Suprapubic skin (tissue), 4 donors: ENCODE results near the gene DNMT3A. TPM values are rescaled to one million over a fixed set of nuclear protein-coding genes. Genes with fewer than 3 reads are reported as not detected.

ENCODE experiments used
- DNase-seq, 2 donors: peaks; one replicate each; pipeline ENCODE4 v3.0.0-alpha.2; 2019; ENCODE audit warnings: low spot score in 2 of 2
- H3K27ac ChIP-seq: fragments of 200-600 bp; sonication (generic); one replicate; pipeline ENCODE4 v1.5.1; 2019
- H3K27me3 ChIP-seq: fragments of 200-600 bp; sonication (generic); one replicate; pipeline ENCODE4 v1.5.1; 2019
- H3K36me3 ChIP-seq: fragments of 200-600 bp; sonication (generic); one replicate; pipeline ENCODE4 v1.5.1; 2019
- H3K4me1 ChIP-seq: fragments of 200-600 bp; sonication (generic); one replicate; pipeline ENCODE4 v1.5.1; 2019
- H3K4me3 ChIP-seq: fragments of 200-600 bp; sonication (generic); one replicate; pipeline ENCODE4 v1.5.1; 2019; ENCODE audit warnings: mild to moderate bottlenecking
- H3K9me3 ChIP-seq: fragments of 200-600 bp; sonication (generic); one replicate; pipeline ENCODE4 v1.5.1; 2019
- CTCF ChIP-seq, 2 donors: fragments of 200-600 bp in 1 of 2; fragments of 450-650 bp in 1 of 2; sonication (generic) in 1 of 2; IDR thresholded peaks; one replicate each; pipeline ENCODE4 v1.5.1; 2016 to 2019; ENCODE audit warnings: antibody characterized with exemption in 2 of 2, mild to moderate bottlenecking in 1 of 2, moderate library complexity in 1 of 2
- EP300 ChIP-seq: sonication (generic); formaldehyde crosslinking; IDR thresholded peaks from one replicate; pipeline ENCODE4 v1.6.1; 2017; ENCODE audit warnings: antibody characterized with exemption
- POLR2A ChIP-seq, 2 donors: fragments of 450-650 bp; IDR thresholded peaks; one replicate each; pipeline ENCODE4 v1.6.1; 2017; ENCODE audit warnings: antibody characterized with exemption in 2 of 2, mild to moderate bottlenecking in 2 of 2, moderate library complexity in 2 of 2
- POLR2AphosphoS5 ChIP-seq, 3 donors: sonication (generic); formaldehyde crosslinking; IDR thresholded peaks; one replicate each; pipeline ENCODE4 v1.6.1; 2017; ENCODE audit warnings: antibody characterized with exemption in 3 of 3
- WGBS: methylation state at CpG from one replicate; pipeline ENCODE4 v1.1.5; 2018; 5-methylcytosine and 5-hydroxymethylcytosine counted together
- total RNA-seq, 4 donors: library from RNA; depleted of rRNA; stranded (reverse); fragments of >200 nt; gene quantifications; one replicate each; pipeline ENCODE4 v1.1.0, GENCODE V29; 2016

The DNMT3A gene
- total RNA-seq: 10 to 100 TPM in 2 of 4 donors, 1 to 10 TPM in 2; 4.0 to 12.8 (median 9.5) TPM

DNA sequence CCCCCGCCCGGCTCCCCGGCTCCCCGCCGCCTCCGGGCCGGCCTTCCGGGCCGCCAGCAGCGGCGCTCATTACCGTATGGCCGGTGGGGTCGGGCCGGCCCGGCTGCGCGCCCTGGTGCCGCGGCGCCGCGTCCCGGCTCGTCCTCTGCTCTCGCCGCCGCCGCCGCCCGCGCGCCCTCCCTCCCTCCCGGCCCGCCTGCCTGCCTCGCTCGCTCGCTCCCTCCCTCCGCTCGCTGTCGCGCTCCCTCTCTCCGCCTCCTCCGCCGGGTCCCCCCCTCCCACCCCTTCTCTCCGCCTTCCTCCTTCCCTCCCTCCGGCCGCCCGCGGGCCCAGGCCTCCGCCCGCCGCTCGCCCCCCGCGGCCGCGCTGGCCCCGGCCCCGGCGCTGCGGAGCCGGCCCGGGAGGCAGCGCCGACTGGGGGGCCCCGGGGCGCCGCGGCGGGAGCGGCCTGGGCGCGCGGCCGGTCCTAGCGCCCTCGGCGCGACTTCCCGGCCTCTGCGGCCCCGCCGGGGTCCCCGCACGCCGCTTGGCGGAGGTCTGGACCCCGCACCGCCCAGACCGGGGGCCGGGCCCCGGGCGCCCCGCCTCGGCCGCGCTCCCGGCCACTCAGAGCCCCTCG is at the start of gene DNMT3A:
Gene DNMT3A, minus strand, starts transcription at position 173 of the 619 bp plus-strand sequence. CDS start 27,941 bp downstream, outside the sequence.
- no peak for TF ChIP-seq CTCF (IDR thresholded peaks at IDR 0.05)
- no peak for TF ChIP-seq POLR2A (IDR thresholded peaks at IDR 0.05)
- no peak for TF ChIP-seq EP300
- no peak for TF ChIP-seq POLR2AphosphoS5 (IDR thresholded peaks at IDR 0.05)
- Histone ChIP-seq H3K4me1 (peaks cover 40% of the 10 kb centered on the region), H3K4me3 (peak within 1 kb of the TSS; percentile 80), H3K27ac (peak within 1 kb of the TSS; percentile 56), H3K27me3 (no peaks in the 10 kb centered on the region), H3K9me3 (no peaks in the 10 kb centered on the region), H3K36me3 (no peaks in the 10 kb centered on the region)
- 0% methylated on average over 12 of the region's 100 CpGs for WGBS
- no peak for DNase-seq

DNA sequence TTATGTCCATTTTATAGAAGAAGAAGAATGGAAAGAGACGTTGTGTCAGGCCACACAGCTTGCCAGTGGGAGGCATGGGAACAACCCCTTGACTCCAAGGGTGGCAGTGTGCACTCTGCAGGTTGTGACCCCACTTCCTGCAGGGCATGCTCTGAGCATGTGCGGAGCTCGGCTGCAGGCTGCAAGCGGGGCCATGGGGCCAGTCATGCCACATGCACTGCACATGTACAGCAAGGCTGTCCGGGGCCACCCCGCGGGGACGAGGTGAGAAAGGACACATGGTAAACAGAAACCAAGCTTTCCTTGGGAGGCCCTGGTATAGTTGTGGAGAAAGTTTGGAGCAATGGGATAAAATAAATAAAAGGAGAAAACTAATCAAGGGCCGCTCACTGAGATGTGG is 47.4 kb upstream of the DNMT3A start:
- peaks cover 3% of the 10 kb centered on the region for H3K36me3 ChIP-seq
- peaks cover 6% of the 10 kb centered on the region for H3K4me1 ChIP-seq
- H3K9me3 ChIP-seq: no peaks in the 10 kb centered on the region
- 90% methylated on average over 9 of the region's 9 CpGs for WGBS
- no peak for DNase-seq
- H3K27me3 ChIP-seq: no peaks in the 10 kb centered on the region
- no peak for TF ChIP-seq POLR2A (IDR thresholded peaks at IDR 0.05)
- no peak for TF ChIP-seq POLR2AphosphoS5 (IDR thresholded peaks at IDR 0.05)
- no peak for TF ChIP-seq CTCF (IDR thresholded peaks at IDR 0.05)
- H3K27ac ChIP-seq: no peak overlapping the region
- H3K4me3 ChIP-seq: no peak overlapping the region

DNA sequence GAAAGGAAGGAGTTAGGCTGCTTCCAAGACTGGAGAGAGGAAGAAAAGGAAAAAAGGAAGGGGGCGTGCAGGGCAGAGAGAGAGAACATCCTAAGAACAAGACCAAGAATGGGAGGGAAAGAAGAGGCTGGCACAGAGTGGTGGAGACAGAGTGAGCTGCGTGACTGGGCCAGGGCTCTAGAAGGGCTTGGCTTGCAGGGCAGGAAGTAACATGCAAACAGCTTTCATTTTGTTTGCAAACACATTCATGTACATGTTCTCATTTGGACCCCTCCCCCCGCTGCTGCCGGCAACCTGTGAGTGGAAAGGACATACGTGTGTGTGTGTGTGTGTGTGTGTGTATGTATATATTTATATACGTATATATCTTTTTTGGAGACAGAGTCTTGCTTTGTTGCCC is 46.8 kb upstream of the DNMT3A start:
- DNase-seq: peak in 1 of 2 donors; percentile 70
- Histone ChIP-seq H3K27ac (no peak overlapping the region), H3K4me1 (peaks cover 6% of the 10 kb centered on the region), H3K36me3 (peaks cover 3% of the 10 kb centered on the region), H3K4me3 (no peak overlapping the region), H3K27me3 (no peaks in the 10 kb centered on the region), H3K9me3 (no peaks in the 10 kb centered on the region)
- TF ChIP-seq CTCF (IDR thresholded peaks at IDR 0.05): no peak
- TF ChIP-seq POLR2A (IDR thresholded peaks at IDR 0.05): no peak
- no peak for TF ChIP-seq POLR2AphosphoS5 (IDR thresholded peaks at IDR 0.05)
- no peak for TF ChIP-seq EP300
- WGBS: 54% methylated on average over 6 of the region's 6 CpGs

DNA sequence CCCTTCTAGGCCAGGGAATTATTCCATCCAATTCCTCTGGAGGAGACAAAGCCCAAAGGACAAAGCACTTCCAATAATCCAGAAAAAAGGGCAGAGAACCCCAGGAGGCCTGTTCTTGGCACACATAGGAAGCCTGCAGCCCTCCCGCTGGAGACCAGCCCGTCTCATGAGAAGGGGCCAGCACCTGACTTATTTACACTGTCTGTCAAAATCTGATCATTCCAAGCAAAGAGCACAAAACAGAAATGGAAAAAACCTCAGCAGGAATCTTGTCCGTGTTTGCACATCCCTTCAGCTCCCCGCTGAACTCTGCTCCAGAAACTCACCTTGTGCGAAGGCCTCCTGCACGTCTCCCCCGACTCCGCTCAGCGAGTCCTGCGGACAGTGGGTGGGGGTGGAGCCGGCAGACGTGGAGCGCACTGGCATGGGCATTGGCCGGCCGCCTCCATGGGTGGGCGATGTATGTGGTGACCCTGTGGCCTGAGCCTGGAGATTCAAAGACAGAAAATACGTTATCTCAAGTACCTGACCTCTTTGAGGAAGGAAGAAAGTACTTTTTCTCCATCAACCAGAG is 46.2 kb upstream of the DNMT3A start:
- Histone ChIP-seq H3K4me3 (no peak overlapping the region), H3K9me3 (no peaks in the 10 kb centered on the region), H3K4me1 (peaks cover 6% of the 10 kb centered on the region), H3K27me3 (no peaks in the 10 kb centered on the region), H3K27ac (no peak overlapping the region), H3K36me3 (peaks cover 3% of the 10 kb centered on the region)
- DNase-seq: peak in 1 of 2 donors; percentile 49
- TF ChIP-seq CTCF (IDR thresholded peaks at IDR 0.05): no peak
- no peak for TF ChIP-seq POLR2AphosphoS5 (IDR thresholded peaks at IDR 0.05)
- TF ChIP-seq POLR2A (IDR thresholded peaks at IDR 0.05): no peak
- no peak for TF ChIP-seq EP300
- 92% methylated on average over 17 of the region's 17 CpGs for WGBS

GRCh38 chr2:25386971-25387875 is 45.5 kb upstream of the DNMT3A start:
- Histone ChIP-seq H3K9me3 (no peaks in the 10 kb centered on the region), H3K27ac (no peak overlapping the region), H3K36me3 (peaks cover 3% of the 10 kb centered on the region), H3K27me3 (no peaks in the 10 kb centered on the region), H3K4me3 (no peak overlapping the region), H3K4me1 (peaks cover 6% of the 10 kb centered on the region)
- DNase-seq: peak in 1 of 2 donors; percentile 40
- no peak for TF ChIP-seq POLR2AphosphoS5 (IDR thresholded peaks at IDR 0.05)
- TF ChIP-seq CTCF (IDR thresholded peaks at IDR 0.05): no peak
- no peak for TF ChIP-seq POLR2A (IDR thresholded peaks at IDR 0.05)
- TF ChIP-seq EP300: no peak
- WGBS: 72% methylated on average over 19 of the region's 19 CpGs
